ENCODE measurements around the gene PI16. TPM values are rescaled to one million over a fixed set of nuclear protein-coding genes. Genes with fewer than 3 reads are reported as not detected.

PI16 gene
- total and polyA plus RNA-seq, 9 donors, result 0.12 to 43.1 (median 3.1) TPM; not detected in 1

- Histone ChIP-seq H3K4me3 (no peak overlapping the region), H3K9me3 (no peaks in the 10 kb centered on the region), H3K4me1 (ENCODE audit: insufficient read depth) (peaks cover under 1% of the 10 kb centered on the region), H3K27ac (no peak overlapping the region), H3K36me3 (no peaks in the 10 kb centered on the region), H3K27me3 (no peaks in the 10 kb centered on the region)
- intact Hi-C loops (cut with DNase I), result no loop called here
- DNase-seq, result peak in 1 of 5 donors; percentile 29
- WGBS, 3 donors, result 74 to 84% (median 74%) methylated on average over 16 of the region's 16 CpGs
- no peak for TF ChIP-seq CTCF (IDR thresholded peaks at IDR 0.05)
- no peak for TF ChIP-seq EP300 (IDR thresholded peaks at IDR 0.05)
- TF ChIP-seq POLR2A (IDR thresholded peaks at IDR 0.05), result no peak
These were observed 23.0 kb downstream of the PI16 start for GRCh38 chr6:36977470-36977941.

GRCh38 chr6:36978421-36979346 lies 24.1 kb downstream of the PI16 start:
- no peak for TF ChIP-seq EP300 (IDR thresholded peaks at IDR 0.05)
- no peak for TF ChIP-seq POLR2A (IDR thresholded peaks at IDR 0.05)
- TF ChIP-seq CTCF (IDR thresholded peaks at IDR 0.05), result no peak
- DNase-seq, result no peak
- H3K27me3 ChIP-seq, result no peaks in the 10 kb centered on the region
- H3K4me1 ChIP-seq (ENCODE audit: insufficient read depth), result no peaks in the 10 kb centered on the region
- 71 to 76% (median 76%) methylated on average over 11 of the region's 11 CpGs for WGBS, 3 donors
- H3K27ac ChIP-seq, result no peak overlapping the region
- intact Hi-C loops (cut with DNase I), result loop anchor here in 1 of 4 donors (2.0 kb wide), 1 partner anchor 90 kb away; no protein-coding TSS in a partner anchor
- H3K36me3 ChIP-seq, result no peaks in the 10 kb centered on the region
- no peak overlapping the region for H3K4me3 ChIP-seq
- H3K9me3 ChIP-seq, result no peaks in the 10 kb centered on the region

GRCh38 chr6:36979347-36979742 lies 24.8 kb downstream of the PI16 start:
- H3K36me3 ChIP-seq, result no peaks in the 10 kb centered on the region
- no peak overlapping the region for H3K4me3 ChIP-seq
- H3K9me3 ChIP-seq, result no peaks in the 10 kb centered on the region
- H3K4me1 ChIP-seq (ENCODE audit: insufficient read depth), result peaks cover 6% of the 10 kb centered on the region
- H3K27ac ChIP-seq, result no peak overlapping the region
- peak; percentile 66 to 79 (median 72) for DNase-seq
- TF ChIP-seq EP300 (IDR thresholded peaks at IDR 0.05), result no peak
- peak; percentile 33 to 88 (median 59) for TF ChIP-seq CTCF (IDR thresholded peaks at IDR 0.05)
- no peaks in the 10 kb centered on the region for H3K27me3 ChIP-seq
- 9 to 20% (median 12%) methylated on average over 4 of the region's 4 CpGs for WGBS, 3 donors
- intact Hi-C loops (cut with DNase I), result loop anchor here in 1 of 4 donors (2.0 kb wide), 1 partner anchor 91 kb away; no protein-coding TSS in a partner anchor

- DNase-seq, result no peak
- WGBS, 3 donors, result 49 to 58% (median 57%) methylated on average over 6 of the region's 6 CpGs
- Histone ChIP-seq H3K36me3 (no peaks in the 10 kb centered on the region), H3K4me1 (ENCODE audit: insufficient read depth) (peaks cover 10% of the 10 kb centered on the region), H3K27ac (no peak overlapping the region), H3K27me3 (no peaks in the 10 kb centered on the region), H3K4me3 (no peak overlapping the region), H3K9me3 (no peaks in the 10 kb centered on the region)
- intact Hi-C loops (cut with DNase I), result loop anchor here in 2 of 4 donors (10.0 kb wide), 1 partner anchor 95 kb away; the partner anchor contains the start of gene C6orf89 (in 2 of the 2)
- no peak for TF ChIP-seq CTCF (IDR thresholded peaks at IDR 0.05)
- no peak for TF ChIP-seq POLR2A (IDR thresholded peaks at IDR 0.05)
- TF ChIP-seq EP300 (IDR thresholded peaks at IDR 0.05), result no peak
These were observed 25.6 kb downstream of the PI16 start for GRCh38 chr6:36980129-36980528.

All from ovary (tissue), 9 donors.